C4-2B (cell line): Measurements from ENCODE around the gene AK3.

Source experiments
- H3K27ac ChIP-seq: fragments of 450-650 bp; 2 replicates; pipeline ENCODE4 v1.5.1; 2017
- ZFX ChIP-seq: fragments of 450-650 bp; IDR thresholded peaks from 2 replicates; pipeline ENCODE4 v1.6.1; 2017
- TF ChIP-seq, protein P1 (sequence below): fragments of 450-650 bp; conservative IDR thresholded peaks from 2 replicates; pipeline ENCODE4 v1.5.1; 2017; ENCODE audit warnings: mild to moderate bottlenecking

Gene AK3

DNA sequence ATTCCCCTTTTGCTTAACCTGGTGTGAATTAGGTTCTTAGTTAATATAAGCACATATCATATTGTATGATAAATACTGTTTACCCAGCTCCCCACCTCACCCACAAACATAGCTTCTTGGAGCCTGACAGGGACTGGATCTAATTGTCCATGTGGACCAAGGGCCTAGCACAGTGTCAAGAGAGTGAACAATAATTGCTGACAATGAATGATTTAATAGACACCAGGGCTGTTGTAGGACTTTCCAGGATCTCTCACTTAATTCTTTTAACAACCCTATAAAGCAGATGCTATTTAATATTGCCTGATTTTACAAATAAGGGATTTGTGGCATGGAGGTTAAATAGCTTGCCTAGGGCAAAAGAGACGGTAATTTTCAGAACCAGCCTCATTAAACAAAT lies 24.8 kb downstream of the AK3 start:
- H3K27ac ChIP-seq, result no peak overlapping the region
- TF ChIP-seq, protein P1, sequence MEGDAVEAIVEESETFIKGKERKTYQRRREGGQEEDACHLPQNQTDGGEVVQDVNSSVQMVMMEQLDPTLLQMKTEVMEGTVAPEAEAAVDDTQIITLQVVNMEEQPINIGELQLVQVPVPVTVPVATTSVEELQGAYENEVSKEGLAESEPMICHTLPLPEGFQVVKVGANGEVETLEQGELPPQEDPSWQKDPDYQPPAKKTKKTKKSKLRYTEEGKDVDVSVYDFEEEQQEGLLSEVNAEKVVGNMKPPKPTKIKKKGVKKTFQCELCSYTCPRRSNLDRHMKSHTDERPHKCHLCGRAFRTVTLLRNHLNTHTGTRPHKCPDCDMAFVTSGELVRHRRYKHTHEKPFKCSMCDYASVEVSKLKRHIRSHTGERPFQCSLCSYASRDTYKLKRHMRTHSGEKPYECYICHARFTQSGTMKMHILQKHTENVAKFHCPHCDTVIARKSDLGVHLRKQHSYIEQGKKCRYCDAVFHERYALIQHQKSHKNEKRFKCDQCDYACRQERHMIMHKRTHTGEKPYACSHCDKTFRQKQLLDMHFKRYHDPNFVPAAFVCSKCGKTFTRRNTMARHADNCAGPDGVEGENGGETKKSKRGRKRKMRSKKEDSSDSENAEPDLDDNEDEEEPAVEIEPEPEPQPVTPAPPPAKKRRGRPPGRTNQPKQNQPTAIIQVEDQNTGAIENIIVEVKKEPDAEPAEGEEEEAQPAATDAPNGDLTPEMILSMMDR, result no peak
- no peak for TF ChIP-seq ZFX

DNA sequence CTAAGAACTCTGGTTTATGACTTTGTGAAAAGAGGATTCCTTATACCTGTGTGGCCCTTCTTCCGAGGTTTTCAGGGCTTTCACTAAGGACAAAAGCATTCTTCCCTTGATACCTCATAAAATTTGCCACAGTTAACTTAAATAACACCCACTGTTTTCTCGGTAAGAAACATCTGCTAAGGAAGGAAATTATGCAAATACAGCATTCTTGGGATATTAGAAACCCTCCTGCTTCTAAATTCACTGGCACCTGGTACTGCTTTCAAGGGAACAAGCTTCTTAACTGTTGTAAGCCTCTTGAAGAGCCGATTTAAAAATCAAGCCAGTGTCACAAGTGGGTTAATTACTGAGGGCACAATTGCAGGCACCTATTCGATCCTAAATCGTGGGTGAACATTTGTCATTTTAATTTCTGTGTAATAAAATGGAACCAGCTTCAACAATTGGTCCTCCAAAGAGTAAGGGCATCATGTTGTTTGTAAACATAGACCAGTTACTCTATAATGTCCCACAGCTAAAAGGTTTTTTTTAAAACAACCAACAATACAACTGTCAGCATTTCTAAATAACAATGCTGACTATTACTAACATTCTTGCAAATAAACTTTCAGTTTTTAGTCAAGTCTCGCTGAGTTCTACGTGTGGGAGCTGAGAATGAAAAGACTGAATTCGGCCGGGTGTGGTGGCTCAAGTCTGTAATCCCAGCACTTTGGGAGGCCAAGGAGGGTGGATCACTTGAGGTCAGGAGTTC lies 26.6 kb downstream of the AK3 start:
- no peak overlapping the region for H3K27ac ChIP-seq

DNA sequence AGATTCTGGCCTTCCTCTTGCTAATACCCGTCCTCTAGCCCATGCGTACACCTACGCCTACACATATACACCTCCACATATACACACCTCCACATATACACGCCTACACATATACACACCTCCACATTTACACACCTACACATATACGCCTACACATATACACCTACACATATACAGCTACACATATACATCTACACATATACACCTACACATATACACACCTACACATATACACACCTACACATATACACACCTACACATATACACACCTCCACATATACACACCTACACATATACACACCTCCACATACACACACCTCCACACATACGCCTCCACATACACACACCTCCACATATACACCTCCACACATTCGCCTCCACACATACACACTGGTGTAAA lies 27.2 kb downstream of the AK3 start:
- no peak overlapping the region for H3K27ac ChIP-seq
- TF ChIP-seq, protein P1, result no peak
- TF ChIP-seq ZFX, result no peak

More for the DNA sequence above, 26.6 kb downstream of the AK3 start:
- TF ChIP-seq ZFX, result no peak
- TF ChIP-seq, protein P1, result no peak

DNA sequence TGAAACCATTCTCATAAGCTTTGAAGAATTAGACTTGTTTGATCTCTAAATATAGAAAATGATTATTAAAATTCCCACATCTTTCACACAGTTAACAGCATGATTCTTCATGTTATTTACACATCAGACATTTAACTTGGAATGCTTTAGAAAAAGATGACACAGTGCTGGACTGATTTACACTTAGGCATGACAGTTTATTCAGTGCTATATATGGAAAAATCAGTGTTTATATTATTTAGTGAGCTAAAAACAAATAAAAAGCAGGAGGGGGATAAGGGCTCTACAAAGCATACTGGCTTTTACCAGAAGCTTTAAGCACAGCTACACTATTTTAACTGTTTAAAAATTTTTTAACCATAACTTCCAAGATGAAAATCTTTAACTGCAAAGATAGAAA lies 31.6 kb downstream of the AK3 start:
- no peak for TF ChIP-seq ZFX
- TF ChIP-seq, protein P1, result no peak
- no peak overlapping the region for H3K27ac ChIP-seq

DNA sequence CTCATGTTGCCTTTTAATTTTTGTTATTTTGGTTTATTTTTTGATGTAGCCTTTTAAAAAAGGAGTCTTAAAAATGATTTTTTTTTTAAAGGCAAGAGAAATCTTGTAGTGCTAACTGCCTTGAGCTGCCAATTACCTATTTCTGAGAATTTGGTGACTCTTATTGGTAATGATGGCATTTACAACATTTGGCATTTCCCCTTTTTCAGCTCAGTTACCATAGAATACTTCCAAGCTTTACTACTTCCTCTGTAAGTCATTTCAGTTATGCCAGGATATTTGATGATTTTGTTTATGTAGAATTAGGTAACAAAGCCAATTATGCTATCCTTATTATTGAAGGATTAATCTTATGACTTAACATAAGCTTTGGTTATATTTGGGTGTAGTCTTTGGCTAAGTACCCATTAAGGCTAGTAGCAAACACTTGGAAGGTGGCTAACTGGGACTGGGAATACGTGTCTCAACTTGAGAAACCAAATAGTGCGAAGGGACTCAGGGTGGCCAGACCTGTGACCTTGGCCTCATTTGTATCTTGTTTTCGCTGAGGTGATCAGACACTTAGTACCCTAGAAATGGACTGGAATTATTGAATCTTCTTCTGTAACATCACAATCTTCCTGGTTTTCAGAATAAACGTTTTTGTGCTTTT lies 33.9 kb downstream of the AK3 start:
- no peak overlapping the region for H3K27ac ChIP-seq
- TF ChIP-seq, protein P1, result no peak
- no peak for TF ChIP-seq ZFX

DNA sequence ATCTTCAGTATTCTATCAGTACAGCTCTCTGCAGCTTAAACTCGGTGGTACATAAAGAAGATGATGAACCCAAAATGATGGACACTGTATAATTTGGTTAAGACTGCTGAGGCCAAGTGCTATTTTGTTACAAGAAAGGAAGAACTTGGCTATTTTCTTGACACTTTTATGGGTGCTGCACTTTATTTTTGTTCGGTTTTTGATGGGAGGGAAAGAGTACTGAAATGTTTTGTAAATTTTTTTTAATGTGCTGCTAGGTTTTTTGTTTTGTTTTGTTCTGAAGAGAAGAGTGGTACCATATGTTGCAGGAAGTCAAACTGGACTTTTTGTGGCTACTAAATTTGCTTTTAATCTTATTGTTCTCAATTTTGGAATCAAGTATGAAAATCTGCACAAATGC lies 35.0 kb downstream of the AK3 start:
- no peak for TF ChIP-seq ZFX
- TF ChIP-seq, protein P1, result no peak
- no peak overlapping the region for H3K27ac ChIP-seq

DNA sequence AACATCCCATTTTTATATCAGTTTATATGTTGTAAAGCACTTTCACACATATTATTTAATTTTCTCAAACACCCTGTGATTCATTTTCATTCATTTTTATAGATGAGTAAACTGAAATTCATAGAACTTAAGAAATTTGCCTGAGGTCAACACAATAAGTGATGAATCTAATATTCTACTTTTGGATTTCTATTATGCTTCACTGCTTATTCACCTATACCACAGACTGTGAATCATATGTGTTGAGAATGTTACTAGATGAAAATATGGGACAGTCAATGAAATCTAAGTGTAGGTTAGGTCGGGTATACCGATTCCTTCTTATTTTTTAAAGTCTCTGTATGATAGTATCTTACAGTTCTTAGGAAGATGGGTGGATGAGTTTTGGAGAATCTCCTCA lies 36.9 kb downstream of the AK3 start:
- no peak for TF ChIP-seq ZFX
- TF ChIP-seq, protein P1, result no peak
- no peak overlapping the region for H3K27ac ChIP-seq
